Activated naive CD8-positive, alpha-beta T cell treated with anti-CD3 and anti-CD28 coated beads, Interleukin-2, amount 10 ng/mL, durations not matched to agents 7 days and 5 days (primary cell): Measurements from ENCODE around the gene ZNF423. TPM values are rescaled to one million over a fixed set of nuclear protein-coding genes. Genes with fewer than 3 reads are reported as not detected.
A peak's percentile ranks its signal among the peaks of the same experiment; 100 is the strongest.

ENCODE experiments used
- ATAC-seq: fragments of 150-1000 bp; cut with Tn5 transposase; one replicate; pipeline ENCODE4 v1.10.0; 2021; ENCODE audit warnings: low read depth, moderate library complexity
- POLR2A ChIA-PET: fragments of 350-600 bp; sonication (Branson Sonifier 250); formaldehyde crosslinking; loops from one replicate; lab custom pipeline; 2021; ENCODE audit warnings: antibody characterized with exemption; lab: Charles Lee
- DNase-seq: peaks from one replicate; pipeline ENCODE4 v3.0.0; 2021
- H3K27ac Mint-ChIP-seq: one replicate; pipeline ENCODE4 v1.8.0; 2022; ENCODE audit warnings: mild to moderate bottlenecking, mixed read lengths
- H3K27me3 Mint-ChIP-seq: one replicate; pipeline ENCODE4 v1.8.0; 2022; ENCODE audit warnings: mild to moderate bottlenecking, moderate library complexity, mixed read lengths
- H3K36me3 Mint-ChIP-seq: one replicate; pipeline ENCODE4 v1.8.0; 2021; ENCODE audit warnings: mild to moderate bottlenecking, mixed read lengths
- H3K4me1 Mint-ChIP-seq: one replicate; pipeline ENCODE4 v1.8.0; 2021; ENCODE audit warnings: mixed read lengths
- H3K4me3 Mint-ChIP-seq: one replicate; pipeline ENCODE4 v1.8.0; 2022; ENCODE audit warnings: mild to moderate bottlenecking, moderate library complexity, mixed read lengths
- H3K9me3 Mint-ChIP-seq: one replicate; pipeline ENCODE4 v1.8.0; 2021; ENCODE audit warnings: mixed read lengths
- total RNA-seq, 2 experiments: library from RNA; stranded (reverse); gene quantifications; one replicate each; pipeline ENCODE4 v1.2.3, GENCODE V29; 2021

Gene ZNF423
- total RNA-seq, 2 experiments from 2014 or later, result 0.06 TPM; not detected in 1

DNA sequence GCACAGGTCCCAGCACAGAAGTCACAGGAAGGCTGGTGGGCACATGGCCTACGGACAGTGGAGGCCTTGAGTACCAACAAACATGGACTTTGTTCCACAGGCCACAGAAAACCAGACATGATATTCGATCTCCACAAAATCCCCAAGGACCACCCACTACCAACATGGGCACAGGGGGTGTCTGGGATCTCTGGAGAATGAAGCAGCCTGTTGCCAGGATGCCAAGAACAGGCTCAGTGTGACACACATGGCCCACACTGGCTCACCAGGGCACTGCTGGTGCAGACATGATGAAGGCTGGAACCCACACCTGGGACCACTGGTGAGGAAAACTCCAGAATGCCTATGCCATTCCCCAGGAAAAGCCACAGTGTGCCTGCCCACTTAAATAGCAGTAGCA lies 362.1 kb downstream of the ZNF423 start:
- no peaks in the 10 kb centered on the region for H3K36me3 Mint-ChIP-seq
- no peak overlapping the region for H3K4me3 Mint-ChIP-seq
- H3K27ac Mint-ChIP-seq, result no peak overlapping the region
- H3K27me3 Mint-ChIP-seq, result no peaks in the 10 kb centered on the region
- peak; percentile 20 for DNase-seq
- POLR2A ChIA-PET, result no interaction called here
- ATAC-seq, result no peak
- H3K4me1 Mint-ChIP-seq, result no peaks in the 10 kb centered on the region
- no peaks in the 10 kb centered on the region for H3K9me3 Mint-ChIP-seq

DNA sequence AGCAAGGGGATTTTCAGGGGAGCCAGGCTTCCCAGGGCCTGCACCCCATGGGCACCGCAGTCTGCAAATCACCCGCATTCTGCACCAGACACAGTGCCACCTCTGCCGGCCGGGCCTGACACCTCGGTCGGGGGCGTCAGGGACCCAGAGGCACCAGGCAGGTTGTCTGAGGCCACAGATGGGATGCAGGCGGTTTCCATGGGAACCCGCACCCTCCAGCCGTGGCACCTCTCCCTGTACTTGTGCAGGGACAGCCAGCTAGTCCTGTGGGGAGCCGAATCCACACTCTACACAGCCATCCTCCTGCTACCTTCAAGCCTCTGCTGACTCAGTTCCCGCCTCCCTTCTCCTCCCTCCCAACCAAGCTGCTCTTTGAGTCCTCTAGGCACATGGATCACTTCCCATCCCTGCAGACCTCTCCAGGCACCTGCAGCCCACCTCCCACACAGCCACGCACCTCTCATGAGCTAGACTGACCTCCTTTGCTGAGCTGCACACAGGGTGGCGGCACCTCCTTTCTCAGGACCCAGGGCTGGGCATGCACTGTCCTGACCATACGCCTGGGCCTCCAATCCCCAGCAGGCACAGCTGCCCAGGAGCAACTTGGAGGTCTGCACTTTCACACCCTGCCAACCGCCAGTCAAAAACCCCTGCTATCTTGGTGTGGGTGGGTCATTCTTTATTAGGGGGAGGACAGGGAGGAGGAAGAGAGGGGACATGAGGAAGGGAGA lies 362.9 kb downstream of the ZNF423 start:
- Mint-ChIP-seq H3K27ac (no peak overlapping the region), H3K27me3 (no peaks in the 10 kb centered on the region), H3K9me3 (no peaks in the 10 kb centered on the region), H3K36me3 (no peaks in the 10 kb centered on the region), H3K4me3 (no peak overlapping the region), H3K4me1 (no peaks in the 10 kb centered on the region)
- POLR2A ChIA-PET, result no interaction called here
- peak; percentile 28 for DNase-seq
- ATAC-seq, result no peak

DNA sequence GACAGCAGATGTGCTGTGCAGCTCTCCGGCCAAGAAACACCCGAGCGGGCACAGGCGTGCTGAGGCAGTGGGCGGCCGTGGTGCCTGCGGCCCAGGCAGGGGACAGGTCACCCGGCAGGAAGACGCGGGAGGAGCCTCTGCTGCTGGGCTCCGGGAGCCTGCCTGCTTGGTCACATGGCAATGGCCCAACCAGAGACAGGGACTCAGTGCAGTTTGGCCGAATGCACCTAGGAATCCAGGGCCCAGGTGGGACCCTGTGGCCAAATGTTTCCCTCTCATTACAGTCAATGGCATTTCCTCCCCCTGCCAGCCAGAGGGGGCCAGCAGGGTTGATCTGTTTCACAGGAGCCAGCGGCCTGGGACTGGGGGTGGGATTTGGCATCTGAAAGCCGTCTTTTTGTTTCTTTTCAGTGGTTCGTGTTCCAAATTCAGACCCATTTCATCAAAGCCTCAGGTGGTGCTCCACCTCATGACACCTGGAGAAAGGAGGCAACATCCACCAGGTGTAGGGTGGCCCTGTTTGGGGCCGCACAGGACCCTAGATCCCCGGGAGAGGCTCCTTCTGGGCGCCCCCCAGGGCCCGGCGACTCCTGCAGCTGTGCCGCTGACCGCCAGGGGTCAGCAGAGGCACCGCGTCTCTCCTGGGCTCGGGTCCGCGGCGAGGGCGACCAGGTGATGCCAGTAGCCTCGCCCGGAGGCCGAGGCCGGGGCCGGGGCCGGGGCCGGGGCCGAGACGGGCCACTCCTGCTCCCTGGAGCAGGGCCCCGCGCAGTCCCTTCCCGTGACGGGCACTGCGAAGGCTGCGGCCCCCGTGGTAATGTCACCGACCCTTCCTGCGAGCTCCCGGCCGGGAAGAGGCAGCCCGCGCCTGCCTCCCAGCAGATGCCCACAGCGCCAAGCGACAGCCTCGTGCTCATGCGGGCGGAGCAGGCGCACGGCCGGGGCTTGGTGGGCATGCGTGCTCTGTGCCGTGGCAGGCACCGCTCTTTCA lies 363.8 kb downstream of the ZNF423 start:
- peak; percentile 67 for DNase-seq

DNA sequence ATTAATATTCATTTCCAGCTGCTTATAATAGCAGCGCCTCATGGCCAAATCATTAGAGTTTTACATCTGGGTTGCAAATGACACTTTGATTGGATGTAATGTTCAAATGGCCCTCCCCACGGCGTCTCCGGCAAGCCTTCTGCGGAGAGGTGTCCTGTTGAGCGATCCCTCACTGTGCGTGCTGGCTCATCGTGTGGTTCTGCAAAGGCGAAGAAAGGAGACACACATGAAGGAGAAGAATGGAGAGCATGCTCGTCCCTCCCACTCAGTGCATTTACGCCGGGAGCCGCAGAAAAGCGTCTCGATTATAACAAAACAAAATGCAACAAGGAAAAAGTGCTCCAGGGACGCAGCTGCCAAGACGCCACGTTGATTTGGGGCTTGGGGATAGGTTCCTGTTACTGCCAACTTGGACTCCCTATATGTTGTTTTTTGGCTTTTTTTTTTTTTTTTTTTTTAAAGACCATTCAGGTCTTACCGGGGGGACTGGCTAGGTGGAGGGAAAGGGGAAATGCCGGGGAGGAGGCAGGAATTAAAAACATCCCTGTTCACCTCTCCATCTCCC lies 364.7 kb downstream of the ZNF423 start:
- DNase-seq, result peak; percentile 8
- ATAC-seq, result no peak
- Mint-ChIP-seq H3K27me3 (no peaks in the 10 kb centered on the region), H3K4me1 (no peaks in the 10 kb centered on the region), H3K27ac (no peak overlapping the region), H3K9me3 (no peaks in the 10 kb centered on the region), H3K4me3 (no peak overlapping the region), H3K36me3 (no peaks in the 10 kb centered on the region)
- POLR2A ChIA-PET, result no interaction called here

More for the DNA sequence above, 363.8 kb downstream of the ZNF423 start:
- POLR2A ChIA-PET, result no interaction called here
- H3K27me3 Mint-ChIP-seq, result no peaks in the 10 kb centered on the region
- H3K4me3 Mint-ChIP-seq, result peak overlapping the region; percentile 10
- peak; percentile 68 for ATAC-seq
- H3K27ac Mint-ChIP-seq, result no peak overlapping the region
- H3K36me3 Mint-ChIP-seq, result no peaks in the 10 kb centered on the region
- no peaks in the 10 kb centered on the region for H3K4me1 Mint-ChIP-seq
- no peaks in the 10 kb centered on the region for H3K9me3 Mint-ChIP-seq

DNA sequence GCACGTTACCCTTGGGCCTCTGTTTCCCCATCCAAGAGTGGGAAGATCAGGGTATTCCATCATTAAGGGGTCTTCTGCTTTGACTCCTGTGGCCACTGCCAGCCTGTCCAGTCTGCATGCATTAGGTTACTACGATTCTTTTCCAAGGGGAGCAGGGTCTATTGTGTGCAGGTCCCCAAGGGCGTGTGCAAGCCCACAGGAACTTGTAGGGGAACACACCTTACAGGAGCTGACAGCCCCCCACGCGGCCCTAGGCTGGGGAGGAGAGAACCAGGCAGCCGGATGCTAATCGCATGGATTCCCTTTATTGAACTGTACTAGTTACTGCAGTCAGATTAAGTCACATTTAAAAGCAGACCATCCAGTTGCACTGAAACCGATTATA lies 365.6 kb downstream of the ZNF423 start:
- H3K36me3 Mint-ChIP-seq, result no peaks in the 10 kb centered on the region
- ATAC-seq (no peak), DNase-seq (no peak)
- H3K27me3 Mint-ChIP-seq, result no peaks in the 10 kb centered on the region
- H3K4me3 Mint-ChIP-seq, result no peak overlapping the region
- POLR2A ChIA-PET, result no interaction called here
- no peak overlapping the region for H3K27ac Mint-ChIP-seq
- no peaks in the 10 kb centered on the region for H3K4me1 Mint-ChIP-seq
- H3K9me3 Mint-ChIP-seq, result no peaks in the 10 kb centered on the region

DNA sequence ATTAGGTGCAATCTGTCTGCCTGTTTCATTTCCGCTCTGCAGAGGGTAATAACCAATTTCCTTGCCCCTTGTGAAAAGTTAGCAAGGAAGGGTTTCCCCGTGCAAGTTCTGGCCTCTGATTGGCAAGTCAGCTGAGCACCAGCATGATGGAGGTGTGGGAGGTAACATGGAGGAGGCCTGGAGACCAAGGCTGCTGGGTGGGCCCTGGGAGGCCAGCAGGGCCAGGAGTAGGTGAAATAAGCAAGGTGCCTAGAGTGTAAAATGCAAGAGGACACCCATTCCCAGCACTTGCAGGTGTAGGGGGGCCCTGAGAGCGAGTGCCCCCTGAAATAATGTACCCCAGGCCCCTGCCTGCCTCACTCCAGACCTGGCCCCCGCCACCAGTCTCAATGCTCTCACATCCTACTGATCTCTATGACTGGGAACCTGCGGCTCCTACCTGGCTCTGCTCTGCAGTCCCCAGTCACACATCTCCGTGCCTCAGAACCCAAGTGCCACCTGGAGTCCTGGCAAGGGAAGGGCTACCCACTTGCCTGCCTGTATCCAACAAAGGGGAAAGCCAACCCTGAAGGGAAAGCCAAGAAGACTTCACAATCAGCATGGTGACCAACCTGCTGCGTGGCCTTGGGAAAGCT lies 366.1 kb downstream of the ZNF423 start:
- no peaks in the 10 kb centered on the region for H3K4me1 Mint-ChIP-seq
- H3K27me3 Mint-ChIP-seq, result no peaks in the 10 kb centered on the region
- no peak overlapping the region for H3K4me3 Mint-ChIP-seq
- H3K27ac Mint-ChIP-seq, result no peak overlapping the region
- POLR2A ChIA-PET, result no interaction called here
- H3K9me3 Mint-ChIP-seq, result no peaks in the 10 kb centered on the region
- DNase-seq (peak; percentile 25), ATAC-seq (no peak)
- no peaks in the 10 kb centered on the region for H3K36me3 Mint-ChIP-seq

DNA sequence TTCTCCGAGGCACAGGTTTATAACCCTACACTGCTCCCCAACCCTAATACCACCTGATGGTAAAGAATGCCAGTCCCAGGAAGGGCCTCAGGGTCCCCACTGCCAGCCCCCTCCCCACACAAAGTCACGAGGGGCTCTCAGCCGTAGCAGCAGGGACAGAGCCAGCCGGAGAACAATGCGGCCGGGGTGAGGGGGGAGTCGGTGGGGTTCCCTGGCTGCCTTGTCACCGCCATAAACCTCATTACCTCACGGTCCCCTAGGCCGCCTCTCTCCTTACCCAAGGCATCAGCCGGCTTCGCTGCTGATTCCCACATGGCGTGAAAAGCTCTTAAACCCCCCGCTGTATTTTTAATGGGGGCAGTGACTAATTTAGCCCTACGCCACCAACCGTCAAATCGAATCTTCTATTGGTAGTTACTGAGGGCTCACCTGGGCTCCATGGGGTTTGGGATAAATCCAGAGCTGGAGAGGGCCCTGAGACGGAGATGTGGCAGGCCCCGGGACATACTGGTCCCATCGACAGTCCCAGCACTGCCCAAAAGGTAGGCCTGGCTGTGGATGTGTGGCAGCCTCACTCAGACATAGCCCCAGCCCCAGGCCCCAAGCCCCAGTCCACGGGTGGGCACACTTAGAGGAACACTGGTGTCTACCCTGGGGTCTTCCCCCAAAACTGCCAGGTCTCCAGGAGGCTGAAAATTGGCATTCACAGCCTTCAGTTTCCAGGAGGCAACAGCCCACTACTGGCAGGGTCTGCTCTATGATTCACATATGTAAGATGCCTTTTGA lies 367.0 kb downstream of the ZNF423 start:
- POLR2A ChIA-PET, result no interaction called here
- Mint-ChIP-seq H3K27ac (no peak overlapping the region), H3K4me3 (no peak overlapping the region), H3K4me1 (peaks cover 1% of the 10 kb centered on the region), H3K36me3 (no peaks in the 10 kb centered on the region), H3K9me3 (no peaks in the 10 kb centered on the region), H3K27me3 (peaks cover 5% of the 10 kb centered on the region)
- DNase-seq (peak; percentile 13), ATAC-seq (no peak)

DNA sequence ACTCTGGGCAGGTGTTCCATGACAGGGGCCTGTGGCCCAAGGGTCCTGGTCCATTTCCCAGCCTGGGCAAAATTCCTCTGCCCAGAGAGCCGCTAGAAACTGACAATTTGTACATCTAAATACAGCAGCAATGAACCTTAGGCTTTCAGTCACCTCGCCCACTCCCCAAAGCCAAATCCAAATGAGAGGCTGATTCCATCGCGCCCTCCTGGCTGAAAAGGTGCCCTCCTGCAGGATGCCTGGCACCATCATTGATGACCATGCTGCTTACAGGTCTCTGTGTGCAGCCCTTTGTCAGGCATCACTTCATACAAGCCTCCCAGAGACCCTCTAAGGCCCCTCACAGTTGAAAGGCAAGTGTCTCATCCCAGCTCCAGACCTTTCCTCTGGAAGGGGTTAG lies 367.6 kb downstream of the ZNF423 start:
- H3K36me3 Mint-ChIP-seq, result no peaks in the 10 kb centered on the region
- H3K27me3 Mint-ChIP-seq, result peaks cover 5% of the 10 kb centered on the region
- no peak overlapping the region for H3K4me3 Mint-ChIP-seq
- POLR2A ChIA-PET, result no interaction called here
- no peaks in the 10 kb centered on the region for H3K9me3 Mint-ChIP-seq
- DNase-seq (no peak), ATAC-seq (no peak)
- peaks cover 1% of the 10 kb centered on the region for H3K4me1 Mint-ChIP-seq
- H3K27ac Mint-ChIP-seq, result no peak overlapping the region

DNA sequence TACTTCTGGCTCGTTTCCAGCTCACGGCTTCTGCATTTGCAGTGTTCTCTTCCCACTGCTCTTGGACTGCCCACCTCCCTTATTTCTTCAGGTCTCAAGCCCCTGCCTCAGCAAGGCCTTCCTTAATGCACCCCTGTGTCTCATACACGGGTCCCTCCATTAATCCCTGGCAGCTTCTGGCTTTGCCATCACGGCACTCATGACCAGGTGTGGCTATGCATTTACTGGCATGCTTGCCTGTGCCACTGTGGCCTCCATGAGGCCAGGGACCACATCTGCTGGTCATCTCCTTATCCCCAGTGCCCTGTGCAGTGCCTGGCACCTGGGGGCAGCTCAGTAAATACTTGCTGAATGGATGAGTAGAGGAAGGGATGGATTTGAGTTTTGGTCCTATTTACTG lies 368.2 kb downstream of the ZNF423 start:
- Mint-ChIP-seq H3K4me3 (no peak overlapping the region), H3K9me3 (no peaks in the 10 kb centered on the region), H3K4me1 (peaks cover 1% of the 10 kb centered on the region), H3K27ac (no peak overlapping the region), H3K36me3 (no peaks in the 10 kb centered on the region), H3K27me3 (peaks cover 9% of the 10 kb centered on the region)
- ATAC-seq (no peak), DNase-seq (peak; percentile 8)
- POLR2A ChIA-PET, result no interaction called here

DNA sequence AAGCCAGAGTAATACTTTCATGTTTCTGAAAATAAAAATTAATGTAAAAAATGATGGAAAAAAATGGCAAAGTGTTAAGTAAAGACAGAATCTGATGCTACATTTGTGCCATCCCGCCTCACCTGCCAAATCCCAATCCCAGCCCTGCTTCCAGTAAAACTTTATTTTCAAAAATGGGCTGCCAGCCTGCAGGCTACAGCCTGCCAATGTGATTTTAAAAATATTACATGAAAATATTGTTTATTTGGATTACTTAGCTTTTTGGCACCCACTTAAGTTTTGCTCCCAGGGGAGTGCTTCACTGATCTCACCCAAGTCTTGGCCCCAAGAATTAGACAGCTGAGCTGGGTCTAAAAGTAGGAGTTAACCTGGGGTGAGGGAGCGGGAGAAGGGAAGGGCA lies 369.5 kb downstream of the ZNF423 start:
- POLR2A ChIA-PET, result no interaction called here
- no peak for ATAC-seq
- Mint-ChIP-seq H3K9me3 (no peaks in the 10 kb centered on the region), H3K27ac (no peak overlapping the region), H3K4me1 (peaks cover 1% of the 10 kb centered on the region), H3K27me3 (peaks cover 15% of the 10 kb centered on the region), H3K36me3 (no peaks in the 10 kb centered on the region), H3K4me3 (no peak overlapping the region)
- DNase-seq, result no peak

DNA sequence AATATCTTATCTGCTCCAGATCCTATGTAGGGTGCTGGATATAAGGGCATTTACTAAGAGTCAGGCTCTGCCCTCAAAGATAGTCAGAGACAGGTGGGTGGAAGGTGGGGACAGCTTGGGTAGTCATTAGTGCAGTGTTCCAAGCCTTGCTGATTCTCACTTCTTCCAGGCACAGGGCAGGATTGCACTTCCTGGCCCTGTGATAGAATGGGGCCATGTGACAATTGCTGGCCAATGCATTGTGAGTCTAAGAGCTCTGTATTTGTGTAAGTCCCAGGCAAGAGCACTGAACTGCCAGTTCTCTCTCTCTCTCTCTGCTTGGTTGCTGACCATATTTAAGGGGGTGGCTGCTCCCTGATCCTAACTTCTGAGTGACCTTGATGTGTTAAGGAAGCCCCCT lies 370.2 kb downstream of the ZNF423 start:
- DNase-seq (no peak), ATAC-seq (no peak)
- POLR2A ChIA-PET, result no interaction called here
- peaks cover 21% of the 10 kb centered on the region for H3K27me3 Mint-ChIP-seq
- no peaks in the 10 kb centered on the region for H3K36me3 Mint-ChIP-seq
- no peaks in the 10 kb centered on the region for H3K9me3 Mint-ChIP-seq
- H3K27ac Mint-ChIP-seq, result no peak overlapping the region
- no peak overlapping the region for H3K4me3 Mint-ChIP-seq
- peaks cover 1% of the 10 kb centered on the region for H3K4me1 Mint-ChIP-seq

DNA sequence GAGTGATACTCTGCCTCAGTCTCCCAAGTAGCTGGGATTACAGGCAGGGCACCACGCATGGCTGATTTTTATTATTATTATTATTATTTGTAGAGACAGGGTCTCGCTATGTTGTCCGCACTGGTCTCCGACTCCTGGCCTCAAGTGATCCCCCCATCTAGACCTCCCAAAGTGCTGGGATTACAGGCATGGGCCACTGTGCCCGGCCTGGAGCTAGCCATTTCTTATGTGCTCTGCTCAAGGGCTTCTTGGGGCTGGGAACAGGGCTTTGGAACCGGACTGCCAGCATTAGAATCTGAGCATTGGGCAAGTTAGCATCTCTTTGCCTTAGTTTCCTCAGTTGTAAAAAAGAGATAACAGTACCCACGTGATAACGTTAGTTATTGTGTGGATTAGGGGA lies 371.0 kb downstream of the ZNF423 start:
- H3K36me3 Mint-ChIP-seq, result no peaks in the 10 kb centered on the region
- H3K9me3 Mint-ChIP-seq, result no peaks in the 10 kb centered on the region
- peaks cover 1% of the 10 kb centered on the region for H3K4me1 Mint-ChIP-seq
- POLR2A ChIA-PET, result no interaction called here
- H3K27me3 Mint-ChIP-seq, result peaks cover 21% of the 10 kb centered on the region
- DNase-seq (no peak), ATAC-seq (no peak)
- H3K27ac Mint-ChIP-seq, result no peak overlapping the region
- no peak overlapping the region for H3K4me3 Mint-ChIP-seq

DNA sequence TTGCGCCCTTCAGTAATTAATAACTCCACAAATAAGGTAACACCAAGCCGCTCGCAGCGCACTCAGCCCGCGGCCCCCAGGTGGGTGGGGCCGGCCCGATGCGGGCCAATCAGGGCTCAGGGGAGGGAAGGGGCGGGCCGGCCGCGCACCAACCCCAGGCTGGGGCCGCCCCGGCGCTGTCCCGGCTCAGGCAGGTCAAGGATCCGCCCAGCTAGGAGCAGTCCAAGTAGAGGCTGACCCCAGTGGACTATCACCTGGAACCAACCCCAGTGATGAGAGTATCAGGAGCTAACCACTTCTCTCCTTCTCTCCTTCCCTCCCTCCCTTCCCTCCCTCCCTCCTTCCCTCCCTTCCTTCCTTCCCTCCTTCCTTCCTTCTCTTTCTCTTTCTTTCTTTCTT lies 371.5 kb downstream of the ZNF423 start:
- H3K4me3 Mint-ChIP-seq, result no peak overlapping the region

More for the DNA sequence above, 371.5 kb downstream of the ZNF423 start:
- Mint-ChIP-seq H3K27ac (no peak overlapping the region), H3K36me3 (no peaks in the 10 kb centered on the region), H3K27me3 (peaks cover 21% of the 10 kb centered on the region), H3K9me3 (no peaks in the 10 kb centered on the region), H3K4me1 (peaks cover 1% of the 10 kb centered on the region)
- POLR2A ChIA-PET, result no interaction called here
- DNase-seq (peak; percentile 30), ATAC-seq (peak; percentile 75)
